ENCODE results near the gene MTG2. TPM values are rescaled to one million over a fixed set of nuclear protein-coding genes. Genes with fewer than 3 reads are reported as not detected.

MTG2 gene
- total RNA-seq, 1 experiment from 2014 or later: 56.8 TPM

DNA sequence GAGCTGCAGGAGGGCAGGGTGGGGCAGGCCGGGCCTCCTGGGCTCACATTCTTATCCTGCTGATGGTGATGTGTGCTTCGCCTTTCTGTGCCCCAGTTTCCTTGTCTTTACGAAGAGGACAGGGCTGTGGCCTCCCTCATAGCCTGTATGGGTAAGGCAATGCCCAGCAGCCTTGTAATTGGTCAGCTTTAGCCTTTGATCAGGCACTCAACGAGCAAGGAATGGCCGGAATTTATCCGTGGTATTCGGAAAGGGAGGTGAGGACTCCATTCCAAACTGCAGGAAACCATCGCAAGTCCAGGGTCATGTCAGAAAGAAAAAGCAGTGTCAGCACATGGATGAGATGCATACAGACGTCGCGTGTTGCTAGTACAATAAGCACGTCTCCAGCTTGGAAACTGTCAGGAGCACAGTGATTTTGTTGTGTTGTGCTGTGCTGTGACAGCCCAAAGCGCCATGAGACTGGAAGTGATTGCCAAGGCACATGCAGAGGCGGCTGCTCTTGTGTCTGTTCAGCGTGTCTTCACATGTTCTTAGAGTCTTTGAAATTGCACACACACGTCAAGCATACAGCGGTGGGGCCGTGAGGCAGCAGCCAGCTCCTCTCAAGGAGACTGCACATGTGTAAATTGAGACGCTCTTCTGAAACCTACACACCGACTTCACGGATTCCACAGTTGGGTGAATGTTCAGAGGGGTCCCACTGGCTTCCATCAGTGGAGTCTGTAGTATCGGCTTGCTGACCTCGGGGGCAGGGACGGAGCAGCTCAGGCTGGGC lies 33.1 kb upstream of the MTG2 start:
- H3K4me3 ChIP-seq (ENCODE audit: low read depth in 2 of 2, low read length in 2 of 2): no peak overlapping the region
- H3K9me3 ChIP-seq (ENCODE audit: control insufficient read depth, insufficient read depth, low read depth, low read length): no peaks in the 10 kb centered on the region
- BruUV-seq (replicated peaks): no TSS peak
- TF ChIP-seq TCF7L2 (IDR thresholded peaks at IDR 0.05; ENCODE audit: low read depth, low read length) (0 out of 2 replicates have a peak, but pooled peaks have one; percentile 28), CTCF (IDR thresholded peaks at IDR 0.05) (no peak), POLR2AphosphoS5 (IDR thresholded peaks at IDR 0.05; ENCODE audit: low read depth, low read length) (no peak)
- POLR2A ChIA-PET: no interaction called here
- H3K27ac ChIP-seq (ENCODE audit: low read length): no peak overlapping the region
- no peak for DNase-seq (ENCODE audit: low read depth, low spot score)
- H3K4me1 ChIP-seq (ENCODE audit: control insufficient read depth, insufficient read depth, low read length): peaks cover 15% of the 10 kb centered on the region
- H3K36me3 ChIP-seq (ENCODE audit: control insufficient read depth, insufficient read depth, low read length): no peaks in the 10 kb centered on the region
- in situ Hi-C loops (cut with HindIII; ENCODE audit: low pct_unique_long_range_greater_than_20kb, low sequenced_read_pairs): no loop called here
- intact Hi-C loops (cut with micrococcal nuclease; ENCODE audit: unreplicated experiment): no loop called here
- CTCF ChIA-PET: interaction anchor here (0.5 kb wide), 1 partner anchor 13 kb away, joined by 3 read pairs; no protein-coding TSS in a partner anchor
- H3K27me3 ChIP-seq (ENCODE audit: control insufficient read depth, insufficient read depth, low read length): no peaks in the 10 kb centered on the region
- ATAC-seq: 0 out of 2 replicates have a peak, but pooled peaks have one; percentile 28

- POLR2A ChIA-PET: no interaction called here
- H3K27ac ChIP-seq (ENCODE audit: low read length): no peak overlapping the region
- no peak overlapping the region for H3K4me3 ChIP-seq (ENCODE audit: low read depth in 2 of 2, low read length in 2 of 2)
- CTCF ChIA-PET: interaction anchor here (0.5 kb wide), 1 partner anchor 13 kb away, joined by 3 read pairs; no protein-coding TSS in a partner anchor
- H3K9me3 ChIP-seq (ENCODE audit: control insufficient read depth, insufficient read depth, low read depth, low read length): no peaks in the 10 kb centered on the region
- H3K4me1 ChIP-seq (ENCODE audit: control insufficient read depth, insufficient read depth, low read length): peaks cover 13% of the 10 kb centered on the region
- no peaks in the 10 kb centered on the region for H3K27me3 ChIP-seq (ENCODE audit: control insufficient read depth, insufficient read depth, low read length)
- in situ Hi-C loops (cut with HindIII; ENCODE audit: low pct_unique_long_range_greater_than_20kb, low sequenced_read_pairs) (no loop called here), intact Hi-C loops (cut with micrococcal nuclease; ENCODE audit: unreplicated experiment) (no loop called here)
- no TSS peak for BruUV-seq (replicated peaks)
- ATAC-seq: no peak
- no peak for DNase-seq (ENCODE audit: low read depth, low spot score)
- no peaks in the 10 kb centered on the region for H3K36me3 ChIP-seq (ENCODE audit: control insufficient read depth, insufficient read depth, low read length)
- TF ChIP-seq POLR2AphosphoS5 (IDR thresholded peaks at IDR 0.05; ENCODE audit: low read depth, low read length) (no peak), SIN3A (IDR thresholded peaks at IDR 0.05; ENCODE audit: borderline replicate concordance, insufficient read depth, low read depth, low read length) (no peak), CTCF (IDR thresholded peaks at IDR 0.05) (no peak), TCF7L2 (IDR thresholded peaks at IDR 0.05; ENCODE audit: low read depth, low read length) (no peak)
- TF ChIP-seq, protein P1, sequence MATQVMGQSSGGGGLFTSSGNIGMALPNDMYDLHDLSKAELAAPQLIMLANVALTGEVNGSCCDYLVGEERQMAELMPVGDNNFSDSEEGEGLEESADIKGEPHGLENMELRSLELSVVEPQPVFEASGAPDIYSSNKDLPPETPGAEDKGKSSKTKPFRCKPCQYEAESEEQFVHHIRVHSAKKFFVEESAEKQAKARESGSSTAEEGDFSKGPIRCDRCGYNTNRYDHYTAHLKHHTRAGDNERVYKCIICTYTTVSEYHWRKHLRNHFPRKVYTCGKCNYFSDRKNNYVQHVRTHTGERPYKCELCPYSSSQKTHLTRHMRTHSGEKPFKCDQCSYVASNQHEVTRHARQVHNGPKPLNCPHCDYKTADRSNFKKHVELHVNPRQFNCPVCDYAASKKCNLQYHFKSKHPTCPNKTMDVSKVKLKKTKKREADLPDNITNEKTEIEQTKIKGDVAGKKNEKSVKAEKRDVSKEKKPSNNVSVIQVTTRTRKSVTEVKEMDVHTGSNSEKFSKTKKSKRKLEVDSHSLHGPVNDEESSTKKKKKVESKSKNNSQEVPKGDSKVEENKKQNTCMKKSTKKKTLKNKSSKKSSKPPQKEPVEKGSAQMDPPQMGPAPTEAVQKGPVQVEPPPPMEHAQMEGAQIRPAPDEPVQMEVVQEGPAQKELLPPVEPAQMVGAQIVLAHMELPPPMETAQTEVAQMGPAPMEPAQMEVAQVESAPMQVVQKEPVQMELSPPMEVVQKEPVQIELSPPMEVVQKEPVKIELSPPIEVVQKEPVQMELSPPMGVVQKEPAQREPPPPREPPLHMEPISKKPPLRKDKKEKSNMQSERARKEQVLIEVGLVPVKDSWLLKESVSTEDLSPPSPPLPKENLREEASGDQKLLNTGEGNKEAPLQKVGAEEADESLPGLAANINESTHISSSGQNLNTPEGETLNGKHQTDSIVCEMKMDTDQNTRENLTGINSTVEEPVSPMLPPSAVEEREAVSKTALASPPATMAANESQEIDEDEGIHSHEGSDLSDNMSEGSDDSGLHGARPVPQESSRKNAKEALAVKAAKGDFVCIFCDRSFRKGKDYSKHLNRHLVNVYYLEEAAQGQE (IDR thresholded peaks at IDR 0.05; ENCODE audit: insufficient read depth in 1 of 2, low read depth in 2 of 2, low read length in 1 of 2): no peak
Observed at GRCh38 chr20:62150310-62150575, 32.6 kb upstream of the MTG2 start.
